SKM-1 treated with dmso at 0.1 percent for 144 hours (cell line): Measurements from ENCODE around the gene DERA.

Experiments
- DNase-seq: peaks from one replicate; lab custom pipeline; 2025; ENCODE audit not compliant: unreplicated experiment; lab: John Stamatoyannopoulos, UW

DERA gene

GRCh38 chr12:16063726-16064125 is 152.6 kb downstream of the DERA start:
- DNase-seq = no peak

DNA sequence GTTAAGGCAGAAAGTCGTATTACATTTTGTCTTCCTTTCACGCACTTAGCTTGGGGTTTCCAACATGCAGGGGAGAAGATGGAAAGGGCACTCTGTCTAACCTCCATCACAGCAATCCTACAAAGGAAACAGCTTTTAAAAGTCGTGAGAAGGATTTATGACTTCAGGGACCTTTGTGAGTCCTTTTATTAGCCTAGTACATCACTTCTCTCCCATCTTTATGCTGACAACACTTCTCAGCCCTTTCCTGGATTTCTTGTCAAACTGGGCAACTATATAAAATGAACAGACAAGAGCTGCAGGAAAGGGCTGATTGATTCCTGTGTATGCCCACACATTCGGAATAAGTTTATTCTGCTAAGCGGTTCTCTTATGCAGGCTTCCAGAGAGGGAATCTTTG is 159.0 kb downstream of the DERA start:
- no peak for DNase-seq

DNA sequence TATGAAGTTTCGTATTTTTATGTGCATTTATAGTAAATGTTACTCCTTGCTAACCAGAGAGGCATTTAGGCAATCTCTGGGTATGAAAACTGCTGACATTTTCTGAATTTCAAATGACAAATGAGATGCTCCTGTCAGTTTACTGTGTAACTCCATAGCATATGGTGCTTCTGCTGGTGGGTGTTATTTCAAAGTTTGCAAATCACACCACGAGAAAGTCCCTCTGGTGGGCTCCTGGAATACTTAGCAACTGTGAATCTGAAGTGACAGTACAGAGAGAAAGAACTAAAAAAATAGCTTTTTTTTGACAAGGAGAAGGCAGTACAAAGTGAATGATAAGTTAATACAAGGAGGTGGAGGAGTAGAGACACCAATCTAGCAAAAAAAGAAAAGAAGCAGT is 161.5 kb downstream of the DERA start:
- no peak for DNase-seq

GRCh38 chr12:16074894-16075293 is 163.8 kb downstream of the DERA start:
- no peak for DNase-seq

GRCh38 chr12:16075887-16076286 is 164.8 kb downstream of the DERA start:
- DNase-seq = no peak

- peak; percentile 8 for DNase-seq
Measured at GRCh38 chr12:16076557-16076956, 165.4 kb downstream of the DERA start.

DNA sequence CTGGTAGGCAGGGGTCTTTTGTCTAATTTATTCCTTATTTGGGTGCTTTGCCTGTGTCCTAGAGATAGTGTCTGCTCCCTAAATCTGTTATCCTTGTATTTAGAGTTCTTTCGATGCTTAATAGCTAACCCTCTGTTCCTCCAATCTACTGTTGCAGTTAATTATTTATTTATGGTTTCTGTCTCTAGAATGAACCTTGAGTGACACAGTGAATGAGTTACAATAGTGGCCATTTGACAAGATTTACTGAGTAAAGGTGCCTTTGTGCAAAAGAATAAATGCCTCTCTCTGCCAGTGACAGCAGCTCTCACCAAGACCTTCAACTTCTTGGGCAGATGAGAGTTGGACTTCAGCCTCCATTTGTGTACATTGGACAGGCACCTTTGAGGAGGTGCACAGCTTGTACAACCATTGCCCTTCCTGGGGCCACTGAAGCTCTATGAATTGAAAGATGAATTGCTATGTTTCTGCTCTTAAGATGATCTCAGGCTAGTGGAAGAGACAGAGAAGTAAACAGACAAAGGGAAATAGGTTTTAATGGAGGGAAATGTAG is 165.9 kb downstream of the DERA start:
- no peak for DNase-seq

GRCh38 chr12:16086462-16086861 is 175.3 kb downstream of the DERA start:
- DNase-seq = no peak

- no peak for DNase-seq
Measured at GRCh38 chr12:16086942-16087341, 175.8 kb downstream of the DERA start.
